ENCODE data around the gene APRT. TPM values are rescaled to one million over a fixed set of nuclear protein-coding genes. Genes with fewer than 3 reads are reported as not detected.

Gene APRT
- 100 to 1,000 TPM; 116 to 139 TPM for total RNA-seq

GRCh38 chr16:88811769-88812512 lies at the start of gene APRT:
APRT (minus strand) TSS chr16:88811928; CDS start chr16:88811899, 29 bp downstream.
- H3K27ac Mint-ChIP-seq, result peak within 1 kb of the TSS; percentile 96
- ATAC-seq (replicated peaks in 1 of 2), result peak; percentile 76 to 78
- H3K4me3 Mint-ChIP-seq, result peak within 1 kb of the TSS; percentile 97 to 98
- peak; percentile 97 to 100 for DNase-seq
- H3K9me3 Mint-ChIP-seq, result no peaks in the 10 kb centered on the region
- no peaks in the 10 kb centered on the region for H3K27me3 Mint-ChIP-seq (ENCODE audit: low read depth)
- H3K4me1 Mint-ChIP-seq (ENCODE audit: low read depth), result peaks cover 36% of the 10 kb centered on the region
- peaks cover 0 to 2% of the 10 kb centered on the region in 2 donors for H3K36me3 Mint-ChIP-seq (ENCODE audit: insufficient read depth in 2 of 2)

GRCh38 chr16:88861359-88861758 lies 49.6 kb upstream of the APRT start:
- DNase-seq, result no peak
- Mint-ChIP-seq H3K36me3 (ENCODE audit: insufficient read depth in 2 of 2) (peaks cover 3 to 5% of the 10 kb centered on the region in 2 donors), H3K27me3 (ENCODE audit: low read depth) (no peaks in the 10 kb centered on the region), H3K4me3 (no peak overlapping the region), H3K9me3 (no peaks in the 10 kb centered on the region), H3K4me1 (ENCODE audit: low read depth) (peaks cover 11% of the 10 kb centered on the region), H3K27ac (no peak overlapping the region)
- no peak for ATAC-seq (replicated peaks in 1 of 2)

GRCh38 chr16:88859381-88860091 lies 47.8 kb upstream of the APRT start:
- Mint-ChIP-seq H3K36me3 (ENCODE audit: insufficient read depth in 2 of 2) (peaks cover 3 to 5% of the 10 kb centered on the region in 2 donors), H3K27ac (no peak overlapping the region), H3K27me3 (ENCODE audit: low read depth) (no peaks in the 10 kb centered on the region), H3K9me3 (no peaks in the 10 kb centered on the region), H3K4me3 (no peak overlapping the region), H3K4me1 (ENCODE audit: low read depth) (peaks cover 27% of the 10 kb centered on the region)
- DNase-seq (no peak), ATAC-seq (replicated peaks in 1 of 2) (no peak)

- ATAC-seq (replicated peaks in 1 of 2) (peak; percentile 61 to 63), DNase-seq (peak; percentile 73 to 83)
- H3K4me3 Mint-ChIP-seq, result peak overlapping the region; percentile 99 to 100
- peak overlapping the region; percentile 88 for H3K27ac Mint-ChIP-seq
- H3K9me3 Mint-ChIP-seq, result no peaks in the 10 kb centered on the region
- H3K27me3 Mint-ChIP-seq (ENCODE audit: low read depth), result no peaks in the 10 kb centered on the region
- peaks cover 3 to 5% of the 10 kb centered on the region in 2 donors for H3K36me3 Mint-ChIP-seq (ENCODE audit: insufficient read depth in 2 of 2)
- H3K4me1 Mint-ChIP-seq (ENCODE audit: low read depth), result peaks cover 30% of the 10 kb centered on the region
Measured at GRCh38 chr16:88857728-88858339, 46.1 kb upstream of the APRT start.

- Mint-ChIP-seq H3K4me1 (ENCODE audit: low read depth) (peaks cover 30% of the 10 kb centered on the region), H3K4me3 (peak within 1 kb of the TSS; percentile 99 to 100), H3K9me3 (no peaks in the 10 kb centered on the region), H3K27ac (peak within 1 kb of the TSS; percentile 88), H3K27me3 (ENCODE audit: low read depth) (no peaks in the 10 kb centered on the region), H3K36me3 (ENCODE audit: insufficient read depth in 2 of 2) (peaks cover 3 to 5% of the 10 kb centered on the region in 2 donors)
- peak; percentile 86 to 89 for ATAC-seq (replicated peaks in 1 of 2)
- DNase-seq, result peak; percentile 99 to 100
Measured at GRCh38 chr16:88856828-88857727, 45.4 kb upstream of the APRT start, which contains the start of the genes GALNS and TRAPPC2L. GALNS (minus strand) TSS chr16:88856947; CDS start chr16:88856877, 70 bp downstream. TRAPPC2L (plus strand) TSS chr16:88857127; CDS start chr16:88857151, 24 bp downstream.

- peak; percentile 49 to 55 for ATAC-seq (replicated peaks in 1 of 2)
- Mint-ChIP-seq H3K4me1 (ENCODE audit: low read depth) (peaks cover 30% of the 10 kb centered on the region), H3K27me3 (ENCODE audit: low read depth) (no peaks in the 10 kb centered on the region), H3K36me3 (ENCODE audit: insufficient read depth in 2 of 2) (peaks cover 3 to 5% of the 10 kb centered on the region in 2 donors), H3K9me3 (no peaks in the 10 kb centered on the region), H3K27ac (no peak overlapping the region), H3K4me3 (peak overlapping the region; percentile 99 to 100)
- peak; percentile 16 to 25 for DNase-seq
Measured at GRCh38 chr16:88856122-88856827, 44.5 kb upstream of the APRT start.

- peak overlapping the region; percentile 79 to 86 for H3K4me3 Mint-ChIP-seq
- no peak overlapping the region for H3K27ac Mint-ChIP-seq
- DNase-seq (no peak), ATAC-seq (replicated peaks in 1 of 2) (no peak)
- peaks cover 30% of the 10 kb centered on the region for H3K4me1 Mint-ChIP-seq (ENCODE audit: low read depth)
- peaks cover 3 to 5% of the 10 kb centered on the region in 2 donors for H3K36me3 Mint-ChIP-seq (ENCODE audit: insufficient read depth in 2 of 2)
- H3K9me3 Mint-ChIP-seq, result no peaks in the 10 kb centered on the region
- H3K27me3 Mint-ChIP-seq (ENCODE audit: low read depth), result no peaks in the 10 kb centered on the region
Measured at GRCh38 chr16:88855736-88856121, 44.0 kb upstream of the APRT start.

GRCh38 chr16:88855176-88855575 lies 43.4 kb upstream of the APRT start:
- Mint-ChIP-seq H3K27ac (peak overlapping the region; percentile 26), H3K4me1 (ENCODE audit: low read depth) (peaks cover 30% of the 10 kb centered on the region), H3K9me3 (no peaks in the 10 kb centered on the region), H3K4me3 (peak overlapping the region; percentile 62 to 80), H3K36me3 (ENCODE audit: insufficient read depth in 2 of 2) (peaks cover 3 to 5% of the 10 kb centered on the region in 2 donors), H3K27me3 (ENCODE audit: low read depth) (no peaks in the 10 kb centered on the region)
- DNase-seq (no peak), ATAC-seq (replicated peaks in 1 of 2) (no peak)

GRCh38 chr16:88854306-88855111 lies 42.8 kb upstream of the APRT start:
- Mint-ChIP-seq H3K27me3 (ENCODE audit: low read depth) (no peaks in the 10 kb centered on the region), H3K4me3 (peak overlapping the region; percentile 62 to 80), H3K27ac (peak overlapping the region; percentile 38), H3K36me3 (ENCODE audit: insufficient read depth in 2 of 2) (peaks cover 3 to 5% of the 10 kb centered on the region in 2 donors), H3K9me3 (no peaks in the 10 kb centered on the region), H3K4me1 (ENCODE audit: low read depth) (peaks cover 30% of the 10 kb centered on the region)
- ATAC-seq (replicated peaks in 1 of 2) (peak in 1 of 2 donors; percentile 11), DNase-seq (peak; percentile 28 to 36)

- H3K4me1 Mint-ChIP-seq (ENCODE audit: low read depth), result peaks cover 28% of the 10 kb centered on the region
- no peak overlapping the region for H3K27ac Mint-ChIP-seq
- H3K27me3 Mint-ChIP-seq (ENCODE audit: low read depth), result no peaks in the 10 kb centered on the region
- ATAC-seq (replicated peaks in 1 of 2) (no peak), DNase-seq (no peak)
- no peak overlapping the region for H3K4me3 Mint-ChIP-seq
- no peaks in the 10 kb centered on the region for H3K9me3 Mint-ChIP-seq
- H3K36me3 Mint-ChIP-seq (ENCODE audit: insufficient read depth in 2 of 2), result peaks cover 3 to 5% of the 10 kb centered on the region in 2 donors
Measured at GRCh38 chr16:88853325-88853941, 41.7 kb upstream of the APRT start.

GRCh38 chr16:88851616-88852015 lies 39.9 kb upstream of the APRT start:
- Mint-ChIP-seq H3K27me3 (ENCODE audit: low read depth) (no peaks in the 10 kb centered on the region), H3K27ac (no peak overlapping the region)

More at GRCh38 chr16:88851616-88852015, 39.9 kb upstream of the APRT start:
- ATAC-seq (replicated peaks in 1 of 2) (no peak), DNase-seq (no peak)
- no peaks in the 10 kb centered on the region for H3K9me3 Mint-ChIP-seq
- no peaks in the 10 kb centered on the region for H3K36me3 Mint-ChIP-seq (ENCODE audit: insufficient read depth in 2 of 2)
- no peak overlapping the region for H3K4me3 Mint-ChIP-seq
- H3K4me1 Mint-ChIP-seq (ENCODE audit: low read depth), result peaks cover 19% of the 10 kb centered on the region
